GM18511 (cell line): ENCODE data around the gene NCR1.
"Not testable (repeated sequence)": the region's sequence is repeated elsewhere in the genome, so short reads cannot be mapped to it uniquely, and the experiment has no call there.

Experiments used
- ATAC-seq: cut with Tn5 transposase; IDR thresholded peaks from one replicate; pipeline ENCODE4 v1.9.1; 2021; ENCODE audit warnings: mild to moderate bottlenecking, moderate library complexity; ENCODE audit not compliant: unreplicated experiment

Gene NCR1, protein sequence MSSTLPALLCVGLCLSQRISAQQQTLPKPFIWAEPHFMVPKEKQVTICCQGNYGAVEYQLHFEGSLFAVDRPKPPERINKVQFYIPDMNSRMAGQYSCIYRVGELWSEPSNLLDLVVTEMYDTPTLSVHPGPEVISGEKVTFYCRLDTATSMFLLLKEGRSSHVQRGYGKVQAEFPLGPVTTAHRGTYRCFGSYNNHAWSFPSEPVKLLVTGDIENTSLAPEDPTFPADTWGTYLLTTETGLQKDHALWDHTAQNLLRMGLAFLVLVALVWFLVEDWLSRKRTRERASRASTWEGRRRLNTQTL

DNA sequence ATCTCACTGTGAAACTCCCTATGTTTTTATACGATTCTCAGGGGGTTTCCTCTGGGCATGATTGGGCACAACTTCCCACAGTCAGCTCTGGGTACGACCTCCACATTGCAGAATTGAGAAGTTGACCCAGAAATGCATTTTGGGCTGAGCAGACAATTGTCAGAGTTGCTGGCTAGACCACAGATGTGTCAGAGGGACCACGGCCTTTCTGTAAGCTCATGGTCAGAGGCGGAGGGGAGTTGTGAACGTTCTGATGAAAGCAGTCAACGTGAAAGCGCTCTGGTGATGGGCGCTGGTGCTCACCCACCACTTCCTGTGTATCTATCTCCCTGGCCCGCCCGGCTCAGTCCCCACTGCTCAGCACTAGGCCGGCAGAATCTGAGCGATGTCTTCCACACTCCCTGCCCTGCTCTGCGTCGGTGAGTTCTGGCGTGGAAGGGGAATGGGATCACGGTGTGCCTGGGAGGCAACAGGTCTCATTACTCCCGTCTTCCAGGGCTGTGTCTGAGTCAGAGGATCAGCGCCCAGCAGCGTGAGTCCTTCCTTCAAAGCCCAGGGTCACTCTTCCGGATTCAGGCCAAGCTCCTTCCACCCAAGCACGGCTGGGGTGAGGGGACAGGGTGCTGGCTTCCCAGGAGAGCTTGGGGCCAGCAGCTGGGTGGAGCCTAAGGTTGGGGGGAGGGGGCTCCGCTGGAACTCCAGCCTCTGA is at the start of gene NCR1:
NCR1 (plus strand) TSS at position 346 of the 709 bp plus-strand sequence; CDS start at position 386, 40 bp downstream.
- no peak for ATAC-seq

DNA sequence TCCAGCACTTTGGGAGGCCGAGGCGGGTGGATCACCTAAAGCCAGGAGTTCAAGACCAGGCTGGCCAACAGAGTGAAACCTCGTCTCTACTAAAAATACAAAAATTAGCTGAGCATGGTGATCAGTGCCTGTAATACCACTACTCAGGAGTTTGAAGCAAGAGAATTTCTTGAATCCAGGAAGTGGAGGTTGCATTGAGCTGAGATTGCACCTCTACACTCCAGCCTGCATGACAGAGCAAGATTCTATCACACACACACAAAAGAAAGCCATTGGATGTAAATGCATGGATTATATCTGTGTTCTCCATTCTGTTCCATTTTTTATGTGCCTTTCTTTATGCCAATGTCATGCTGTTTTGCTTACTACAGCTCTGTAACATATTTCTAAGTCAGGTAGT is 47.5 kb upstream of the NCR1 start:
- ATAC-seq: not testable (repeated sequence)

DNA sequence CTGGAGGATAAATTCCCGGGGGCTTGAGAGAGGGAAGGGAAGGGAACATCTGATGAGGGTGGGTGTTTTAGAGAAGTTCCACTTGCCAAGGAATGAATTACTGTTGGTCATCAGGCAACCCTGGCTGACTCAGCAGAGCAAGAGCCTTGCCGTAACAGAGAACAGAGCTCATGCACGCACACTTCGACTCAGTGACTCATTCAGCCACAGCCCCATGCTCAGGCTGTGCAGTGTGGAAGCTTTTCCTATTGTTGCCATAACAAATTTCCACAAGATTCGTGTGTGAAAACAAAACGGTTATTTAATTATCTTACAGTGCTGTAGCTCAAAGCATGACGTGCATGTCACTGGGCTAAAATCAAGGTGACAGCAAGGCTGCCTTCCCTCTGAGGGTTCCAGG is 46.5 kb upstream of the NCR1 start:
- not testable (repeated sequence) for ATAC-seq

DNA sequence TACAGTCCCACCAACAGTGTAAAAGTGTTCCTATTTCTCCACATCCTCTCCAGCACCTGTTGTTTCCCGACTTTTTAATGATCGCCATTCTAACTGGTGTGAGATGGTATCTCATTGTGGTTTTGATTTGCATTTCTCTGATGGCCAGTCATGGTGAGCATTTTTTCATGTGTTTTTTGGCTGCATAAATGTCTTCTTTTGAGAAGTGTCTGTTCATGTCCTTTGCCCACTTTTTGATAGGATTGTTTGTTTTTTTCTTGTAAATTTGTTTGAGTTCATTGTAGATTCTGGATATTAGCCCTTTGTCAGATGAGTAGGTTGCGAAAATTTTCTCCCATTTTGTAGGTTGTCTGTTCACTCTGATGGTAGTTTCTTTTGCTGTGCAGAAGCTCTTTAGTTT is 42.5 kb upstream of the NCR1 start:
- ATAC-seq: not testable (repeated sequence)

DNA sequence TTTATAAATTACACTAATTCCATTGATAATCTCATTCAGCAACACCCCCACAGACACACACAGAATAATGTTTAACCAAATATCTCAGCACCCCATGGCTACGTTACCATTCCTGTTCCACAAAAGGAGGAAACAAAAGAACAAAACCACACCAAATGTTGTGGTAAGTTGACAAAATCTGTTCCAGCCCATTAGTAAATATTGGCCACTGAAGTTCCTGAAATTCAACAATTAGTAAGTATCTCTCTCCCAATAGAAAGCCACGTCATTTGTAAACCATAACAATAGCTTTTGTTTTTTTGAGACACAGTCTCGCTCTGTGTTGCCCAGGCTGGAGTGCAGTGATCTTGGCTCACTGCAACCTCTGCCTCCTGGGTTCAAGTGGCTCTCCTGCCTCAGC is 34.3 kb upstream of the NCR1 start:
- no peak for ATAC-seq

DNA sequence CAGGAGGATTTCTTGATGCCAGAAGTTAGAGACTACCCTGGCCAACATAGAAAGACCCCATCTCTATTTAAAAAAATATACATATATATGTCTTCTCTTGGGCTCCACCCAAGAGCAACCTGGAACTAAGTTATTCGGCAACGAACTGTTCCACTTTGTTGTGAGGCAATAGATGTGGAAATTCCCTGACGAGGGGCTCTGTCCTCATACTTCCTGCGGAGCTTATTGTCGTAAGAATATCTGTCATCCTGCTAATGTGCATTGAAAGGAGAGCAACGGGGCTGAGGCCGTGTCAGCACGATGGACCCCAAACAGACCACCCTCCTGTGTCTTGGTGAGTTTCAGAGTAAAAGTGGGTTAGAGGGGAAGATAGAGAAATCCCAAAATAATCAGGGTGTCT is 32.0 kb upstream of the NCR1 start, which contains the start of gene FCAR:
FCAR (plus strand) TSS at position 246 of the 400 bp plus-strand sequence; CDS start at position 301, 55 bp downstream.
- no peak for ATAC-seq

DNA sequence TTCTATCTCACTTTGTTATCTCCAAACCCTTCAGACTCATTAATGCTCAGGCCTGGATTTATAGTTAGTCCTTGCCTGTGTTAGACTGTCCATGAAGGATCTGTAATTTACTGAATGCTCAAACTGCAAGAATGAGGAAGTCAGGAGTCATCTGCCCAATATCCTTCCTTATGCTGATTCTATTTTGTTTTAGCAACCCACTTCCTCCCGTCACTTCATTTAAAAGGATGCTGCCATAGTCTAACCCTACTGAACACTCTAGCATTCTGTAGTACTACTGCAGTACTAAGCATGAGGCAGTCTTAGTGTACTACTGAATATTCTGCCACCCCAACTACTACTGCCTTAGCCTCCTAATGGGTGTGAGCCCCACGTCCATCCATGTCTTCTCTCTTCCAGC is 30.4 kb upstream of the NCR1 start:
- ATAC-seq: no peak

DNA sequence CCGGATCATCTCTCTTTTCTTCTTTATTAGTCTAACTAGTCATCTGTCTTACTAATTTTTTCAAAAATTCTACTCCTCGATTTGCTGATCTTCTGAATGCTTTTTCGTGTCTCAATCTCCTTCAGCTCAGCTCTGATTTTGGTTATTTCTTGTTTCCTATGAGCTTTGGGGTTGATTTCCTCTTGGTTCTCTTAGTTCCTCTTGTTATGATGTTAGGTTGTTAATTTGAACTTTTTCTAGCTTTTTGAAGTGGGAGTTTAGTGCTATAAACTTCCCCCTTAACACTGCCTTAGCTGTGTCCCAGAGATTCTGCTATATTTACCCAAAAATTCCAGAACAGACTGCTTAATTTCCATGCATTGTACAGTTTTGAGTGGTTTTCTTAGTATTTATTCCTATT is 28.5 kb upstream of the NCR1 start:
- no peak for ATAC-seq

DNA sequence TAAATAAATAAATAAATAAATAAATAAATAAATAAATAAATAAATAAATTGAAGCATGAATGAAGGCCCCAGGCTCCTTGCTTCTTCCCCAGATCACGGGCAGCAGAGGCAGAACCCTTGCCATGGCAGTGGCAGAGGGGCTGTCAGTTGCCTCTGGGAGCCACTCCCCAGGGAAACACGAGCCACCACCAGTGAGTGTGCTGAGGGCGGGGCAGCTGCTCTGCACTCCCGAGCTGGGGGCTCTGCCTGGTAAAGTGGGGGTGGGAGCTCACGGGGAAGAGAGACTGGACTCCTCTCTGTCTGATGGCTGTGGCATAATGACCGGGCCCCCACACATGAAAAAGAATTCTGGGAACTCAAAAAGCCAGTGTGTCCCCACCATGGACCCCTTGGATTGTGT is 24.1 kb upstream of the NCR1 start:
- no peak for ATAC-seq

DNA sequence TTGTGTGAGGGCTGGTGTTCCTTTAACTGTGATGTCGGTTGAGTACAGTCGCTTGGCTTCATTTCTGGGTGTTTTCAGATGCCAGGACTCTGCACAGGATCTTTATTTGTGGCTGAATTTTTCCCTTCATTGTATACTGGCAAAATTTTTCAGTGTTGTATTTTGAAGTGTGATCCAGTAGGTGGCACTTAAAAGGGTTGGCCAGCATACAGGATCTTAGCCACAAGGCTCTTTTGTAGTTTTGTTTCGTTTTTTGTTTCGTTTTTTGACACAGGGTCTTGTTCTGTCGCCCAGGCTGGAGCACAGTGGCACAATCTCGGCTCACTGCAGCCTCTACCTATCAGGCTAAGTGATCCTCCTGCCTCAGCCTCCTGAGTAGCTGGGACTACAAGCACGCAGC is 23.2 kb upstream of the NCR1 start:
- ATAC-seq: no peak

DNA sequence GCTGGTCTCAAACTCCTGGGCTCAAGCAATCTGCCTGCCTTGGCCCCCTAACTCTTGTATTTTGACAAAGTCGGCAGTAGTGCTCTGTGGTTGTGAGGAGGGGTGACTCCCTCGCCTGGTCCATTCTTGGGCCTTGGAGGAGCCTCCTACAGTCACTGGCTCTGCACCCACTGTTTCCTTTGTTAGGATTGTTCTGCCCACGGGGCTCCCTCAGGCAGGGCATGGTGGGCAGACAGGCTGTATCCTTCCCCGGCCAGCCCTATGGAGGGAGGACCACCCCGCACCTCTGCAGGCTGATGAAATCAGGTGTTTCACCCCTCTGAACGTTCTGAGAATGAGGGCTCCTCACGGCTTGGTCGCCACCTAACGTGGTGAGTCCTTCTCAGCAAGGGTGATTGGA is 22.7 kb upstream of the NCR1 start:
- no peak for ATAC-seq

DNA sequence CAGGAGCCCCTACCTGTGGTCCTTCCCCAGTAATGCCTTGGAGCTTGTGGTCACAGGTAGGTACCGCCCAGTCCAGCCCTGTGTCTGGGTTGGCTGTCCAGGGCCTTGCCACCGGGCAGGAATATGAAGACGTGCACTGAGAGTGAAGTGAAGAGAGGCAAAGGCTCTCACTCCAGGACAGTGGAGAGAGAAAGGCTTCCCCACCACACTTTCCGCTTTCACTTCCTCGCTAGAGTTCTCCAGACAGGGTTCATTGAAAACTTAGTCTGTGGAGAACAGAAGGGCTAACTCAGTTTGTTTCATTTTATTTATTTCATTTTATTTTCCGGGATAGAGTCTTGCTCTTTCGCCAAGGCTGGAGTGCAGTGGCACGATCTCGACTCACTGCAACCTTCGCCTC is 17.7 kb upstream of the NCR1 start:
- no peak for ATAC-seq

DNA sequence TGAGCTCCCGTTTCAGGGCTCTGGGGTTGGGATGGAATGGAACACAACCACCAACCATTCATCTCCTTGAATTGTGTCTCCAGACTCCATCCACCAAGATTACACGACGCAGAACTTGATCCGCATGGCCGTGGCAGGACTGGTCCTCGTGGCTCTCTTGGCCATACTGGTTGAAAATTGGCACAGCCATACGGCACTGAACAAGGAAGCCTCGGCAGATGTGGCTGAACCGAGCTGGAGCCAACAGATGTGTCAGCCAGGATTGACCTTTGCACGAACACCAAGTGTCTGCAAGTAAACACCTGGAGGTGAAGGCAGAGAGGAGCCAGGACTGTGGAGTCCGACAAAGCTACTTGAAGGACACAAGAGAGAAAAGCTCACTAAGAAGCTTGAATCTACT is 16.4 kb upstream of the NCR1 start:
- no peak for ATAC-seq

DNA sequence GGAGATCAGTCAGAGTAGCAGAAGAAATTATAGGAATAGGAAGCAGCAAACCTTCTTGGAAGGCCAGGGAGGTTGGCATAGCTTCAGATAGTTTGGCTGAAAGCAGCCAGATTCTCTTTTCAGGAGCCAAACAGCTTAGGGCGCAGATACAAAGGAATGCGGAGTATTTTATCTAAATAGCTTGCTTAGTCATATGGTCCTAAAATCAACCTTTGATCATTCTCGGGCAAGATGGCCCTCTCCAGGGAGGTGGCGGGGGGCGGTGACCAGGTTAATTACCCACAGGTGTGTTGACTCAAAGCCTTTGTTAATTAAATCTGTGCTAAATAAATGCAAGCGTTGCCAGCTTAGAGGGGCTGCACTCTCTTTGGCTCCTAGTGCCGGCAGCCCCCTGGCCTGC is 12.5 kb upstream of the NCR1 start:
- ATAC-seq: no peak

DNA sequence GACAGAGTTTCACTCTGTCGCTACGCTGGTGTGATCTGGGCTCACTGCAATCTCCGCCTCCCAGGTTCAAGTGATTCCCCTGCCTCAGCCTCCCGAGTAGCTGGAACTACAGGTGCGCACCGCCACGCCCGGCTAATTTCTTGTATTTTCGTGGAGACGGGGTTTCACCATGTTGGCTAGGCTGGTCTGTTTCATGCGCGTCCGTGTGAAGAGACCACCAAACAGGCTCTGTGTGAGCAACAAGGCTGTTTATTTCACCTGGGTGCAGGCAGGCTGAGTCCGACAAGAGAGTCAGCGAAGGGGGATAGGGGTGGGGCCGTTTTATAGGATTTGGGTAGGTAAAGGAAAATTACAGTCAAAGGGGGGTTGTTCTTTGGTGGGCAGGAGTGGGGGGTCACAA is 11.8 kb upstream of the NCR1 start:
- ATAC-seq: not testable (repeated sequence)

DNA sequence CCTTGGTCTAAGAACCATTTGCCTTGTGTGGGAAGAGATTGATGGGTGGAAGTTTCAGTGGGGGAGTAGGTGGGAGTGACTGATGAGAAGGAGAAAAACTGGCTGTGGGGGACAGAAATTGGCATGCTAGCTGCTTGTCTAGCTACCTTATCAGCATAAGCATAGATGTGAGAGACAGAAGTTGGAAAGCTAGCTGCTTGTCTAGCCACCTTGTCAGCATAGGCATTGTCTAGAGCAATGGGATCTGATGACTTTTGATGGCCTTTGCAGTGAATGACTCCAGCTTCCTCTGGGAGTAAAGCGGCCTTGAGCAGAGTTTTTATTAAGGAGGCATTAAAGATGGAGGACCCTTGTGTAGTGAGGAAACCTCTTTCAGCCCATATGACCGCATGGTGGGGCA is 9.9 kb upstream of the NCR1 start:
- ATAC-seq: no peak

DNA sequence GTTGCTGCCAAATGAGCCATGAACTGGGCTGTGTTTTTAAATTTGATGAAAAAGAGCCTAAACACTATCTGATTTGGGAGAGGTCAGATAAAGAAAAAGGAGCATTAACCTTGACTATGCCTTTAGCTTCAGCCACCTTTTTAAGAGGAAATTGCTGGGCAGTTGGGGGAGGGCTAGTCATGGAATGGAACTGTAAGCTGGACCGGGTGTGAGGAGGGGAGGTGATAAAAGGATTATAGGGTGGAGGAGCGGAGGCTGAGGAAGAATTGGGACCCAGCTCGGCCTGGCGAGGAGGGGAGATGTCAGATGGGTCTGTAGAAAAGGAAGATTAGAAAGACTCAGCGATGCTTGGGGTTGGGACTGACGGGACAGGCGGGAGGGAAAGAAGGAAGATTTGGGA is 7.3 kb upstream of the NCR1 start:
- not testable (repeated sequence) for ATAC-seq

DNA sequence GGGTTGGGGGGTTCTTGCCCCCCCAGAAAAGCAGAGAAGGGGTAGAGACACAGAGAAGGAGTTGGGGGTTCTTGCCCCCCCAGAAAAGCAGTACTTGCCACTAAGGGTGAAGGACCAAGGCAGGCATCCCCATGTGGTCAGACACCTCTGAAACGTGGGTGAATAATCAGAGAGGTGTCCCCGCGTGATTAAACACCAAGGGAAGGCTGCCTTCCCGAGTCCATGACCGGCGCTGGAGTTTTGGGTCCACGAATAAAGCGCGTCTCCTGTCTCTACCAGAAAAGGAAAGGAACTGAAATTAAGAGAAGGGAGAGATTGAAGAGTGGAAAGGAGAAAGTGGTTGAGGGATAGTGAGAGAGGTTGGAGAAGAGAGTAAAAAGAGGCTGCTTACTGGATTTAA is 6.3 kb upstream of the NCR1 start:
- ATAC-seq: not testable (repeated sequence)

DNA sequence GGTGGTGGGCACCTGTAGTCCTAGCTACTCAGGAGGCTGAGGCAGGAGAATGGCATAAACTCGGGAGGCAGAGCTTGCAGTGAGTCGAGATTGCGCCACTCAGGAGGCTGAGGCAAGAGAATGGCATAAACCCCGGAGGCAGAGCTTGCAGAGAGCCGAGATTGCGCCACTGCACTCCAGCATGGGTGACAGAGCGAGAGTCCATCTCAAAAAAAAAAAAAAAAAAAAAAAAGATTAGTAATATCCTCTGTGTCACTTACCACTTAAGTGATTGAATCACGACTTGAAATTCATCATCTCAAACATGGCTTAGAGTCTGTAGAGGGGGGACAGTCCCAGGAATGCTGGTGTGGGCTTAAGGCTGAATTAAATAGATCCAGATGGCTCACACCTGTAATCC is 4.8 kb upstream of the NCR1 start:
- not testable (repeated sequence) for ATAC-seq

DNA sequence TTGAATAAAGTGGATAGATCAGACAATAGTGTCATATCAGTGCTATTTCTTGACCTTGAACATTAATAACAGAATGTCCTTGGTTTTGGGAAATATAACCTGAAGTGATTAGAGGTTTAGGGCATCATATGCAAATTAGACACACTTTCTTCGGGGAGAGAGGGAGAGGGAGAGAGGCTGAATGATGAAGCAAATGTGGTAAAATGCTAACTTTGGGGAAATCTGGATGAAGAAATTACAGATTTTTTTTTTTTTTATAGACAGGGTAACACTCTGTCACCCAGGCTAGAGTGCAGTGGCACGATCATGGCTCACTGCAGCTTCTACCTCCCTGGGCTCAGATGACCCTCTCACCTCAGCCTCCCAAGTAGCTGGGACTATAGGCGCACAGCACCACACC is 3.9 kb upstream of the NCR1 start:
- no peak for ATAC-seq

DNA sequence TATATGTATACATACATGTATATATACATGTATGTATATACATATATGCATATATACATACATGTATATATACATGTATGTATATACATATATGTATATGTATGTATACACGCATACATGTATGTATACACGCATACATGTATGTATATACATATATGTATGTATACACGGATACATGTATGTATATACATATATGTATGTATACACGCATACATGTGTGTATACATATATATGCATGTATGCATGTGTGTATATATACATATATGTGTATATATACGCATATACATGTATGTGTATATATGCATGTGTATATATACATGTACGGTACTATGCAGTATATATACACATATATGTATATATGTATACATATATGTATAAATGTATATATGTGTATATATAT is 2.6 kb upstream of the NCR1 start:
- ATAC-seq: no peak

DNA sequence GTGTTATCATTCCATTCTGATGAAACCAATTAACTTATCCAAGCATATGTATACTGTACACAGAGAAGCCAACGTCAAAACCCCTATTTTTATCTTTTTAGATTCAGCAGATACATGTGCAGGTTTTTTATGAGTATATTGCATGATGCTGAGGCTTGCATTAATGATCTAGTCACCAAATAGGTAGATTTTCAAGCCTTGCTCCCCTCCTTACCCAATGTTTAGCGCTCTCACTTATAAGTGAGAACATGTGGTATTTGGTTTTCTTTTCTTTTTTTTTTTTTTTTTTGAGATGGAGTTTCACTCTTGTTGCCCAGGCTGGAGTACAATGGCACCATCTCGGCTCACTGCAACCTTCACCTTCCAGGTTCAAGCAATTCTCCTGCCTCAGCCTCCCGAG is 1.7 kb upstream of the NCR1 start:
- ATAC-seq: not testable (repeated sequence)

DNA sequence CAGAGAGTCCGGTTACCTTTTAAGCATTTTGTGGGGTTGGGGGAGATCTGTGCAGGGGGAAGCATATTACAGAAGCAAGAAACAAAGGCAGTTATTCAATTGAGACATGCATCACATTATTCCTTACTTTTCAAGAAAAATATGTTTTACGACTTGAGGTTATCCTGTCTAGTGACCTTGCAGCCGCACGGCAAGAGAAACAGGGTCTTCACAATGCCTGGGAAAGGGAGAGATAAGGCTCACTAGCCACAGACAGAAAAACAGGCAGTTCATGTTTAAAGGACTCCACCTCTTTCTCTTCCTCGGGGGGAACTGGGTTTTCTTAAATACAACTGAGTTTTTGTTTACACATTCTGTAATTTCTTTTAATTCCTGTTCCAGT is 536 bp upstream of the NCR1 start:
- no peak for ATAC-seq
